Measurements from ENCODE around the gene SPTAN1. TPM values are rescaled to one million over a fixed set of nuclear protein-coding genes. Genes with fewer than 3 reads are reported as not detected.

SPTAN1 gene
- total RNA-seq, 1 donor from 2014 or later, result 376 TPM

DNA sequence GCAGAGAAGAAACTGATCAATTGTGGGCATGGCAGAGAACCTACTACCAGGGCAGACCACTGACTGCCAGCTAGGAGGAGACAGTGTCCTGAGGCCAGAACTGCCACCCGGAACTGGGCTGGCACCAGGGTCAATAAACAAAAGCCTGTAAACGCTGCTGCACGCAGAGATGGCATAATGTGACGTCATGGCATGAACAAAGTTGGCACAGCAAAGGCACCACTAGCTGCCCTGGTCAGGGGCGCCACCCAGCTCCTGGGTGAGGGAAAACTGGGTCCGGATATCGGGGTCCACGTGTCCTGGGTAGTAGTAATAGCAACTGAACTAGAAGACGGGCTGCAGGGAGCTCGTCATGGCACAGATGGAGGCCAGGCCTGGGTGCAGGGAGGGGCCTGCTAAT is 72.2 kb downstream of the SPTAN1 start:
- Mint-ChIP-seq H3K27me3 (ENCODE audit: low read depth) (no peaks in the 10 kb centered on the region), H3K36me3 (ENCODE audit: low read depth) (peaks cover 55% of the 10 kb centered on the region), H3K4me3 (ENCODE audit: unreplicated experiment) (no peak overlapping the region), H3K9me3 (ENCODE audit: low read depth) (no peaks in the 10 kb centered on the region), H3K27ac (ENCODE audit: unreplicated experiment) (no peak overlapping the region), H3K4me1 (ENCODE audit: low read depth) (no peaks in the 10 kb centered on the region)
- TF ChIP-seq, protein P1, sequence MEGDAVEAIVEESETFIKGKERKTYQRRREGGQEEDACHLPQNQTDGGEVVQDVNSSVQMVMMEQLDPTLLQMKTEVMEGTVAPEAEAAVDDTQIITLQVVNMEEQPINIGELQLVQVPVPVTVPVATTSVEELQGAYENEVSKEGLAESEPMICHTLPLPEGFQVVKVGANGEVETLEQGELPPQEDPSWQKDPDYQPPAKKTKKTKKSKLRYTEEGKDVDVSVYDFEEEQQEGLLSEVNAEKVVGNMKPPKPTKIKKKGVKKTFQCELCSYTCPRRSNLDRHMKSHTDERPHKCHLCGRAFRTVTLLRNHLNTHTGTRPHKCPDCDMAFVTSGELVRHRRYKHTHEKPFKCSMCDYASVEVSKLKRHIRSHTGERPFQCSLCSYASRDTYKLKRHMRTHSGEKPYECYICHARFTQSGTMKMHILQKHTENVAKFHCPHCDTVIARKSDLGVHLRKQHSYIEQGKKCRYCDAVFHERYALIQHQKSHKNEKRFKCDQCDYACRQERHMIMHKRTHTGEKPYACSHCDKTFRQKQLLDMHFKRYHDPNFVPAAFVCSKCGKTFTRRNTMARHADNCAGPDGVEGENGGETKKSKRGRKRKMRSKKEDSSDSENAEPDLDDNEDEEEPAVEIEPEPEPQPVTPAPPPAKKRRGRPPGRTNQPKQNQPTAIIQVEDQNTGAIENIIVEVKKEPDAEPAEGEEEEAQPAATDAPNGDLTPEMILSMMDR (IDR thresholded peaks at IDR 0.05), result no peak
- no peak for DNase-seq (ENCODE audit: low spot score)

DNA sequence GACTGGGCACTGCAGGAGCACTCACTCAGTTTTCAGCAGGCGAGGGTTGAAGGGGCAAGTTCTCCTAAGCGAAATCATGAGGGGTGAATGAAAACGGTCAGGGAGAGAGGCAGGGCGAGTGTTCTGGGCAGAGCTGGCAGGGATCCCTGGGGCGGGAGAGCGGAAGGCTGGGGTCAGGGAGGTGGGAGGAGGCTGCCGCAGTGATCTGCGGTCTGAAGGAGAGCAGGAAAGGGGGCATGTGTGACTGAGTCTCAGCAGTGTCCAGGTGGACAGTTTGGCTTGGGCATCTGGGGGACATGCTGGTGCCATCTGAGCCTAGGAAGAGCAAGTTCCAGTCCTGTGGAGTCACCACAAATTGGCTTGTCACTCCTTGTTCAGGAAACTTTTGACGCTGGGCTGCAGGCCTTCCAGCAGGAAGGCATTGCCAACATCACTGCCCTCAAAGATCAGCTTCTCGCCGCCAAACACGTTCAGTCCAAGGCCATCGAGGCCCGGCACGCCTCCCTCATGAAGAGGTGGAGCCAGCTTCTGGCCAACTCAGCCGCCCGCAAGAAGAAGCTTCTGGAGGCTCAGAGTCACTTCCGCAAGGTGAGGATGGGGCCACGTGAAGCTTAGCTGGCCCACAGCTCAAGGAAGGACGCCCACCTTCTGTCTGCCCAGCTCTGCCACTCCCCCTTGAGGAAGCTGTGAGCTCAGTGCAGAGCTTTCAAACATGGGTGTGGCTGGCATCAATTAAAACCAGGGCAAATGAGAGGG is 73.2 kb downstream of the SPTAN1 start:
- Mint-ChIP-seq H3K27me3 (ENCODE audit: low read depth) (no peaks in the 10 kb centered on the region), H3K4me3 (ENCODE audit: unreplicated experiment) (no peak overlapping the region), H3K27ac (ENCODE audit: unreplicated experiment) (peak overlapping the region; percentile 76), H3K9me3 (ENCODE audit: low read depth) (no peaks in the 10 kb centered on the region), H3K36me3 (ENCODE audit: low read depth) (peaks cover 59% of the 10 kb centered on the region), H3K4me1 (ENCODE audit: low read depth) (no peaks in the 10 kb centered on the region)
- DNase-seq (ENCODE audit: low spot score), result peak; percentile 78
- TF ChIP-seq, protein P1 (IDR thresholded peaks at IDR 0.05), result no peak

DNA sequence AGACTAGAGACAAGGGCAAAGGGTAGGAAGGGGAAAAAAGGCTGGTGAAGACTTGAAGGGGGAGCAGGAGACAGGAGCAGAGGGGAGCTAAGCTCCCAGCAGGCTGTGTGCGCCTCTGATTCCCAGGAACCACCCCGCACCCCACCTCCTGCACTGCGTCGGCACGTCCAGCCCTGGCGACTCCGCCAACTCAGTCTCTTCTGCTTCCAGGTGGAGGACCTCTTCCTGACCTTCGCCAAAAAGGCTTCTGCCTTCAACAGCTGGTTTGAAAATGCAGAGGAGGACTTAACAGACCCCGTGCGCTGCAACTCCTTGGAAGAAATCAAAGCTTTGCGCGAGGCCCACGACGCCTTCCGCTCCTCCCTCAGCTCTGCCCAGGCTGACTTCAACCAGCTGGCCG is 73.8 kb downstream of the SPTAN1 start:
- Mint-ChIP-seq H3K27me3 (ENCODE audit: low read depth) (no peaks in the 10 kb centered on the region), H3K27ac (ENCODE audit: unreplicated experiment) (peak overlapping the region; percentile 76), H3K4me3 (ENCODE audit: unreplicated experiment) (no peak overlapping the region), H3K9me3 (ENCODE audit: low read depth) (no peaks in the 10 kb centered on the region), H3K36me3 (ENCODE audit: low read depth) (peaks cover 53% of the 10 kb centered on the region), H3K4me1 (ENCODE audit: low read depth) (no peaks in the 10 kb centered on the region)
- TF ChIP-seq, protein P1 (IDR thresholded peaks at IDR 0.05), result no peak
- DNase-seq (ENCODE audit: low spot score), result peak; percentile 63

DNA sequence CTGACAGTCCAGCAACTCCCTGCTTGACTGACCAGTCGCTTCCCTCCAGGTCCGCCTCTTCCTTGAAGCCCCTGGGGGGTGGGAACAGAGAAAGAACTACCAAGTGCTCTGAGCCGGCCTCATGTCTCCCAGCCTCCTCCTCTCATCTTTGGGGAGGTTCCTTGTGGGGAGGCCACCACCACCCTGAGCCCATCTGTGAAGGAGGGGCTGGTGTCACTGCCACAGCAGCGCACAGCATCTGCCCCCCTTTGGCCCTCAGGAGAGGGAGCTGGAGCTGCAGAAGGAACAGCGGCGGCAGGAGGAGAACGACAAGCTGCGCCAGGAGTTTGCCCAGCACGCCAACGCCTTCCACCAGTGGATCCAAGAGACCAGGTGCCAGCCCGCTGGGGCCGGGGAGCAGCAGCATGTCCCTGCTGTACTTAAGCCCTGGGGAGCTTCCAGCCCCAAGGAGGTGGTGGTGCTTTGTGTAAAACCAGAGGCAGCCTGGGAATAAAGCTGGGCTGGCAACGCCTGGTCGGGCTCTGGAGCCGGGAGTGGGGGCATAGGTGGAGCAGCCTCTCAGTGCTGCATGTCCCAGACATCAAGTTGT is 74.8 kb downstream of the SPTAN1 start:
- no peak overlapping the region for H3K4me3 Mint-ChIP-seq (ENCODE audit: unreplicated experiment)
- peak; percentile 92 for DNase-seq (ENCODE audit: low spot score)
- no peaks in the 10 kb centered on the region for H3K4me1 Mint-ChIP-seq (ENCODE audit: low read depth)
- no peaks in the 10 kb centered on the region for H3K27me3 Mint-ChIP-seq (ENCODE audit: low read depth)
- H3K27ac Mint-ChIP-seq (ENCODE audit: unreplicated experiment), result no peak overlapping the region
- TF ChIP-seq, protein P1 (IDR thresholded peaks at IDR 0.05), result no peak
- H3K36me3 Mint-ChIP-seq (ENCODE audit: low read depth), result peaks cover 50% of the 10 kb centered on the region
- no peaks in the 10 kb centered on the region for H3K9me3 Mint-ChIP-seq (ENCODE audit: low read depth)

GRCh38 chr9:128627906-128628305 is 75.5 kb downstream of the SPTAN1 start:
- H3K27ac Mint-ChIP-seq (ENCODE audit: unreplicated experiment), result peak overlapping the region; percentile 32
- H3K27me3 Mint-ChIP-seq (ENCODE audit: low read depth), result no peaks in the 10 kb centered on the region
- H3K4me3 Mint-ChIP-seq (ENCODE audit: unreplicated experiment), result no peak overlapping the region
- DNase-seq (ENCODE audit: low spot score), result peak; percentile 63
- TF ChIP-seq, protein P1 (IDR thresholded peaks at IDR 0.05), result no peak
- H3K36me3 Mint-ChIP-seq (ENCODE audit: low read depth), result peaks cover 55% of the 10 kb centered on the region
- no peaks in the 10 kb centered on the region for H3K9me3 Mint-ChIP-seq (ENCODE audit: low read depth)
- H3K4me1 Mint-ChIP-seq (ENCODE audit: low read depth), result no peaks in the 10 kb centered on the region
